ENCODE results near the gene ADAMTS6.

- no peak for TF ChIP-seq TAF1 (IDR thresholded peaks at IDR 0.05; ENCODE audit: borderline replicate concordance, insufficient read depth, low read length)
- no peak for TF ChIP-seq SIN3A (IDR thresholded peaks at IDR 0.05; ENCODE audit: borderline replicate concordance, insufficient read depth, low read length)
- no peak for TF ChIP-seq POLR2AphosphoS5 (IDR thresholded peaks at IDR 0.05; ENCODE audit: low read depth, low read length)
- TF ChIP-seq REST (IDR thresholded peaks at IDR 0.05; ENCODE audit: insufficient read depth in 1 of 2, low read depth in 2 of 2, low read length in 2 of 2), result no peak
- TF ChIP-seq FOXP2 (optimal IDR thresholded peaks at IDR 0.05; ENCODE audit: borderline replicate concordance, extremely low read depth, extremely low read length, insufficient read depth), result no peak
Observed at GRCh38 chr5:65489119-65489518, 7.4 kb upstream of the ADAMTS6 start.
